WTC11 (cell line): ENCODE results near the gene CCDC12. TPM values are rescaled to one million over a fixed set of nuclear protein-coding genes. Genes with fewer than 3 reads are reported as not detected.

ENCODE experiments used
- ATAC-seq: fragments of 200-7000 bp; cut with Tn5 transposase; 2 replicates; pipeline ENCODE4 v1.10.0; 2021; ENCODE audit warnings: mild to moderate bottlenecking, moderate library complexity
- CTCF ChIA-PET: fragments of 300-600 bp; sonication (Branson Sonifier 250); formaldehyde crosslinking; loops from one replicate; lab custom pipeline; 2021; ENCODE audit warnings: antibody characterized with exemption; lab: Charles Lee
- POLR2A ChIA-PET: fragments of 350-600 bp; sonication (Branson Sonifier 250); formaldehyde crosslinking; loops from one replicate; lab custom pipeline; 2021; ENCODE audit warnings: antibody characterized with exemption; lab: Charles Lee
- DNase-seq: peaks from one replicate; pipeline ENCODE4 v3.0.0; 2021; ENCODE audit warnings: low spot score
- H3K27ac Mint-ChIP-seq: 2 replicates; pipeline ENCODE4 v1.8.0; 2021; ENCODE audit warnings: mixed read lengths
- H3K27me3 Mint-ChIP-seq: 2 replicates; pipeline ENCODE4 v1.8.0; 2021; ENCODE audit warnings: low read depth, mild to moderate bottlenecking, moderate library complexity, mixed read lengths
- H3K36me3 Mint-ChIP-seq: 2 replicates; pipeline ENCODE4 v1.8.0; 2021; ENCODE audit warnings: mixed read lengths
- H3K4me1 Mint-ChIP-seq: 2 replicates; pipeline ENCODE4 v1.8.0; 2022; ENCODE audit warnings: mixed read lengths
- H3K4me3 Mint-ChIP-seq: 2 replicates; pipeline ENCODE4 v1.8.0; 2021; ENCODE audit warnings: mild to moderate bottlenecking, moderate library complexity, mixed read lengths
- H3K9me3 Mint-ChIP-seq: 2 replicates; pipeline ENCODE4 v1.8.0; 2021; ENCODE audit warnings: mixed read lengths
- CBFB ChIP-seq: sonication (generic); formaldehyde crosslinking; IDR thresholded peaks from 2 replicates; pipeline ENCODE4 v1.8.1; 2022; ENCODE audit warnings: mild to moderate bottlenecking, low read depth, missing genetic modification reagents
- CREM ChIP-seq: sonication (generic); formaldehyde crosslinking; IDR thresholded peaks from 2 replicates; pipeline ENCODE4 v1.8.1; 2022; ENCODE audit warnings: mild to moderate bottlenecking, missing genetic modification reagents, moderate library complexity
- EMX1 ChIP-seq: fragments of 250-450 bp; sonication (Bioruptor Pico); IDR thresholded peaks from 2 replicates; pipeline ENCODE4 v1.8.0; 2021; ENCODE audit warnings: mild to moderate bottlenecking
- FOXK1 ChIP-seq: sonication (generic); formaldehyde crosslinking; IDR thresholded peaks from 2 replicates; pipeline ENCODE4 v1.8.0; 2022; ENCODE audit warnings: mild to moderate bottlenecking, moderate library complexity, missing genetic modification reagents
- FOXP1 ChIP-seq: sonication (generic); formaldehyde crosslinking; IDR thresholded peaks from 2 replicates; pipeline ENCODE4 v1.8.0; 2022; ENCODE audit warnings: missing genetic modification reagents, mild to moderate bottlenecking, moderate library complexity, borderline replicate concordance
- GABPB1 ChIP-seq: sonication (generic); formaldehyde crosslinking; IDR thresholded peaks from 2 replicates; pipeline ENCODE4 v1.8.1; 2023; ENCODE audit warnings: mild to moderate bottlenecking, missing genetic modification reagents
- GTF2I ChIP-seq: fragments of 250-450 bp; sonication (Bioruptor Pico); conservative IDR thresholded peaks from 2 replicates; pipeline ENCODE4 v1.4.0; 2021; ENCODE audit warnings: mild to moderate bottlenecking
- NFYB ChIP-seq: sonication (generic); formaldehyde crosslinking; conservative IDR thresholded peaks from 2 replicates; pipeline ENCODE4 v1.8.0; 2022; ENCODE audit warnings: low read depth, missing genetic modification reagents
- NR2C2 ChIP-seq: sonication (generic); formaldehyde crosslinking; IDR thresholded peaks from 2 replicates; pipeline ENCODE4 v1.8.0; 2022; ENCODE audit warnings: mild to moderate bottlenecking, missing genetic modification reagents
- OVOL2 ChIP-seq: fragments of 250-450 bp; sonication (Bioruptor Pico); IDR thresholded peaks from 2 replicates; pipeline ENCODE4 v1.9.0; 2021; ENCODE audit warnings: mild to moderate bottlenecking, borderline replicate concordance
- SMAD3 ChIP-seq: sonication (generic); formaldehyde crosslinking; IDR thresholded peaks from 2 replicates; pipeline ENCODE4 v1.8.0; 2022; ENCODE audit warnings: missing genetic modification reagents, mild to moderate bottlenecking, borderline replicate concordance
- TCF7 ChIP-seq: sonication (generic); formaldehyde crosslinking; IDR thresholded peaks from 2 replicates; pipeline ENCODE4 v1.8.0; 2022; ENCODE audit warnings: mild to moderate bottlenecking, low read depth, missing genetic modification reagents, moderate library complexity
- TP53 ChIP-seq: sonication (generic); formaldehyde crosslinking; IDR thresholded peaks from 2 replicates; pipeline ENCODE4 v1.8.1; 2023; ENCODE audit warnings: mild to moderate bottlenecking, missing genetic modification reagents
- ZNF138 ChIP-seq: sonication (generic); formaldehyde crosslinking; conservative IDR thresholded peaks from 2 replicates; pipeline ENCODE4 v1.8.1; 2022; ENCODE audit warnings: mild to moderate bottlenecking, moderate library complexity, missing genetic modification reagents
- ZNF263 ChIP-seq: sonication (generic); formaldehyde crosslinking; IDR thresholded peaks from 2 replicates; pipeline ENCODE4 v1.8.1; 2022; ENCODE audit warnings: low read depth, mild to moderate bottlenecking, moderate library complexity, missing genetic modification reagents
- ZNF416 ChIP-seq: fragments of 250-450 bp; sonication (Bioruptor Pico); IDR thresholded peaks from 2 replicates; pipeline ENCODE4 v1.9.0; 2021; ENCODE audit warnings: mild to moderate bottlenecking, inconsistent platforms
- total RNA-seq: library from RNA; stranded (reverse); gene quantifications from 3 replicates; pipeline ENCODE4 v1.2.3, GENCODE V29; 2021
- TF ChIP-seq, protein P1 (sequence below): sonication (generic); formaldehyde crosslinking; IDR thresholded peaks from 2 replicates; pipeline ENCODE4 v1.8.0; 2022; ENCODE audit warnings: mild to moderate bottlenecking, missing genetic modification reagents
- TF ChIP-seq, protein P2 (sequence below): sonication (generic); formaldehyde crosslinking; IDR thresholded peaks from 2 replicates; pipeline ENCODE4 v1.8.0; 2023; ENCODE audit warnings: missing genetic modification reagents
- TF ChIP-seq, protein P3 (sequence below): sonication (generic); formaldehyde crosslinking; IDR thresholded peaks from 2 replicates; pipeline ENCODE4 v1.8.1; 2023; ENCODE audit warnings: mild to moderate bottlenecking, moderate library complexity, missing genetic modification reagents
- TF ChIP-seq, protein P4 (sequence below): fragments of 250-450 bp; sonication (Bioruptor Pico); IDR thresholded peaks from 2 replicates; pipeline ENCODE4 v2.1.2; 2022; ENCODE audit warnings: mild to moderate bottlenecking, moderate library complexity
- TF ChIP-seq, protein P5 (sequence below): sonication (generic); formaldehyde crosslinking; IDR thresholded peaks from 2 replicates; pipeline ENCODE4 v1.8.0; 2022; ENCODE audit warnings: mild to moderate bottlenecking, missing genetic modification reagents
- TF ChIP-seq, protein P6 (sequence below): sonication (generic); formaldehyde crosslinking; IDR thresholded peaks from 2 replicates; pipeline ENCODE4 v1.8.1; 2022; ENCODE audit warnings: missing genetic modification reagents, borderline replicate concordance
- TF ChIP-seq, protein P7 (sequence below): fragments of 250-450 bp; sonication (Bioruptor Pico); IDR thresholded peaks from 2 replicates; pipeline ENCODE4 v1.9.0; 2021; ENCODE audit warnings: mild to moderate bottlenecking

The CCDC12 gene
- total RNA-seq, 1 experiment from 2014 or later: 59.1 TPM

DNA sequence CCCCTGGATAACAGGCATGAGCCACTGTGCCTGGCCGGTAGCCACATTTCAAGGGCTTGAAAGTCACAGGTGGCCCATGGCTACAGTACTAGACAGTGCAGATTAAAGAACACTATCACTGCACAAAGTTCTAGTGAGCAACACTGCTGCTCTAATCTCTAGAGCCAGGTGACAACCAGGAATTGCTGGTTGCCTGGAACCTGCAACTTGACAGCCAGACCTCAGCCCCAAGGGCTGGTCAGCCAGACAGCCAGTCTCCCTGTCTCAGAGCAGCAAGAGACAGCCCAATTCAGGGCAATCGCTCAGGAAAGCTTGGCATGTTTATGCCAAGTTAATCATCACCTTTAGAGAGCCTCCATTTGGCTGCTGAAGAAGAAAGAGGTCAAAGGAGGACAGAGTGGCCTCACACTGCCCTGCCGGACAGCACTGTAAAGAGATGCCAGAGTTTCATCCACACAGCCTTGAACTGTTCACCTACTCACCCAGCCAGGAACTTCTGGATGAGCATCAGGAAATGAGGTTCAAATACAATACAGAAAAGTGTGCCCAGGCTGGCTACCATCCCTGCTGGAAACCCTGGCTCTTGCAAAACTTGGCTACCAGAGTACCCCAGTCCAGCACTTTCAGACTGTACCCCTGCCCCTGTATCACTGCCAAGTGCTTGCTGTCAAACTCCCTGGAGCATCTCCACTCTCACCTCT, 6.0 kb downstream of the CCDC12 start:
- Mint-ChIP-seq H3K36me3 (peaks cover 20% of the 10 kb centered on the region), H3K4me1 (peaks cover 28% of the 10 kb centered on the region)

DNA sequence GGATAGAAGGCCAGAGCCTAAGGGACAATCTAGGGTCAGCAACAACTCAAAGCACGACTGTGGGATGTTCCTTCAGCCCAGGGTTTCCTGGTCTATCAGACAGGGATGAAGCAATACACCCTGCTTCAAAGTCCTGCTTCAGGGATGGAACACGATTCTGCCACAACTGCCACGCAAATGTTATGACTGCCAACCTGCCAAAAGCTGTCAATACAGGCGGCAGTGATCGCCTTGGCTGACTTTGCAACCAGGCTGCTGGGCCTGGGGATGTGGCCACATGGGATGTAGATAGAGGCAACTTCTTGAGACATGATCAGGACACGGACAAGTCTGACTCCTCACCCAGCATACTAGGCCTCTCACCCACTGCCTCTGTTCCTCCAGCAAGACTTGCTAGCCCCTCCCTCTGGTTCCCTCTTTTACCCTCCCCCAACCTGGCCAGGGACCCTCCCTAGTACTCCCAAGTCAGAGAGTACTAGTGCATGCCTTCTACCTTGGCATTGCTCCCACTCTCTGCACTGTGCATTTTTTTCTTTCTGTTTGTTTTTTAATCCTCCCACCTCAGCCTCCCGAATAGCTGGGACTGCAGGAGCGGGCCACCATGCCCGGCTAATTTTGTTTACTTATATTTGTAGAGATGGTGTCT, 7.6 kb downstream of the CCDC12 start:
- peaks cover 28% of the 10 kb centered on the region for H3K4me1 Mint-ChIP-seq
- TF ChIP-seq EMX1 (CRISPR knock-in tag): no peak
- TF ChIP-seq, protein P1, sequence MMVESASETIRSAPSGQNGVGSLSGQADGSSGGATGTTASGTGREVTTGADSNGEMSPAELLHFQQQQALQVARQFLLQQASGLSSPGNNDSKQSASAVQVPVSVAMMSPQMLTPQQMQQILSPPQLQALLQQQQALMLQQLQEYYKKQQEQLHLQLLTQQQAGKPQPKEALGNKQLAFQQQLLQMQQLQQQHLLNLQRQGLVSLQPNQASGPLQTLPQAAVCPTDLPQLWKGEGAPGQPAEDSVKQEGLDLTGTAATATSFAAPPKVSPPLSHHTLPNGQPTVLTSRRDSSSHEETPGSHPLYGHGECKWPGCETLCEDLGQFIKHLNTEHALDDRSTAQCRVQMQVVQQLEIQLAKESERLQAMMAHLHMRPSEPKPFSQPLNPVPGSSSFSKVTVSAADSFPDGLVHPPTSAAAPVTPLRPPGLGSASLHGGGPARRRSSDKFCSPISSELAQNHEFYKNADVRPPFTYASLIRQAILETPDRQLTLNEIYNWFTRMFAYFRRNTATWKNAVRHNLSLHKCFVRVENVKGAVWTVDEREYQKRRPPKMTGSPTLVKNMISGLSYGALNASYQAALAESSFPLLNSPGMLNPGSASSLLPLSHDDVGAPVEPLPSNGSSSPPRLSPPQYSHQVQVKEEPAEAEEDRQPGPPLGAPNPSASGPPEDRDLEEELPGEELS: no peak
- TF ChIP-seq SMAD3: no peak
- no peak for TF ChIP-seq TP53 (CRISPR knock-in tag)
- TF ChIP-seq ZNF138 (CRISPR knock-in tag): no peak
- TF ChIP-seq, protein P2, sequence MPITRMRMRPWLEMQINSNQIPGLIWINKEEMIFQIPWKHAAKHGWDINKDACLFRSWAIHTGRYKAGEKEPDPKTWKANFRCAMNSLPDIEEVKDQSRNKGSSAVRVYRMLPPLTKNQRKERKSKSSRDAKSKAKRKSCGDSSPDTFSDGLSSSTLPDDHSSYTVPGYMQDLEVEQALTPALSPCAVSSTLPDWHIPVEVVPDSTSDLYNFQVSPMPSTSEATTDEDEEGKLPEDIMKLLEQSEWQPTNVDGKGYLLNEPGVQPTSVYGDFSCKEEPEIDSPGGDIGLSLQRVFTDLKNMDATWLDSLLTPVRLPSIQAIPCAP (CRISPR knock-in tag): no peak
- TF ChIP-seq GTF2I (CRISPR knock-in tag): no peak
- TF ChIP-seq, protein P3, sequence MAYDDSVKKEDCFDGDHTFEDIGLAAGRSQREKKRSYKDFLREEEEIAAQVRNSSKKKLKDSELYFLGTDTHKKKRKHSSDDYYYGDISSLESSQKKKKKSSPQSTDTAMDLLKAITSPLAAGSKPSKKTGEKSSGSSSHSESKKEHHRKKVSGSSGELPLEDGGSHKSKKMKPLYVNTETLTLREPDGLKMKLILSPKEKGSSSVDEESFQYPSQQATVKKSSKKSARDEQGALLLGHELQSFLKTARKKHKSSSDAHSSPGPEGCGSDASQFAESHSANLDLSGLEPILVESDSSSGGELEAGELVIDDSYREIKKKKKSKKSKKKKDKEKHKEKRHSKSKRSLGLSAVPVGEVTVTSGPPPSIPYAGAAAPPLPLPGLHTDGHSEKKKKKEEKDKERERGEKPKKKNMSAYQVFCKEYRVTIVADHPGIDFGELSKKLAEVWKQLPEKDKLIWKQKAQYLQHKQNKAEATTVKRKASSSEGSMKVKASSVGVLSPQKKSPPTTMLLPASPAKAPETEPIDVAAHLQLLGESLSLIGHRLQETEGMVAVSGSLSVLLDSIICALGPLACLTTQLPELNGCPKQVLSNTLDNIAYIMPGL (CRISPR knock-in tag): no peak
- TF ChIP-seq CBFB: no peak
- TF ChIP-seq FOXP1: no peak
- no peak for TF ChIP-seq OVOL2
- TF ChIP-seq NFYB: no peak
- no peak for TF ChIP-seq TCF7 (CRISPR knock-in tag)
- TF ChIP-seq, protein P4, sequence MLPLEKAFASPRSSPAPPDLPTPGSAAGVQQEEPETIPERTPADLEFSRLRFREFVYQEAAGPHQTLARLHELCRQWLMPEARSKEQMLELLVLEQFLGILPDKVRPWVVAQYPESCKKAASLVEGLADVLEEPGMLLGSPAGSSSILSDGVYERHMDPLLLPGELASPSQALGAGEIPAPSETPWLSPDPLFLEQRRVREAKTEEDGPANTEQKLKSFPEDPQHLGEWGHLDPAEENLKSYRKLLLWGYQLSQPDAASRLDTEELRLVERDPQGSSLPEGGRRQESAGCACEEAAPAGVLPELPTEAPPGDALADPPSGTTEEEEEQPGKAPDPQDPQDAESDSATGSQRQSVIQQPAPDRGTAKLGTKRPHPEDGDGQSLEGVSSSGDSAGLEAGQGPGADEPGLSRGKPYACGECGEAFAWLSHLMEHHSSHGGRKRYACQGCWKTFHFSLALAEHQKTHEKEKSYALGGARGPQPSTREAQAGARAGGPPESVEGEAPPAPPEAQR (CRISPR knock-in tag): no peak
- TF ChIP-seq, protein P5, sequence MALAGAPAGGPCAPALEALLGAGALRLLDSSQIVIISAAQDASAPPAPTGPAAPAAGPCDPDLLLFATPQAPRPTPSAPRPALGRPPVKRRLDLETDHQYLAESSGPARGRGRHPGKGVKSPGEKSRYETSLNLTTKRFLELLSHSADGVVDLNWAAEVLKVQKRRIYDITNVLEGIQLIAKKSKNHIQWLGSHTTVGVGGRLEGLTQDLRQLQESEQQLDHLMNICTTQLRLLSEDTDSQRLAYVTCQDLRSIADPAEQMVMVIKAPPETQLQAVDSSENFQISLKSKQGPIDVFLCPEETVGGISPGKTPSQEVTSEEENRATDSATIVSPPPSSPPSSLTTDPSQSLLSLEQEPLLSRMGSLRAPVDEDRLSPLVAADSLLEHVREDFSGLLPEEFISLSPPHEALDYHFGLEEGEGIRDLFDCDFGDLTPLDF: no peak
- TF ChIP-seq NR2C2 (CRISPR knock-in tag): no peak
- TF ChIP-seq, protein P6, sequence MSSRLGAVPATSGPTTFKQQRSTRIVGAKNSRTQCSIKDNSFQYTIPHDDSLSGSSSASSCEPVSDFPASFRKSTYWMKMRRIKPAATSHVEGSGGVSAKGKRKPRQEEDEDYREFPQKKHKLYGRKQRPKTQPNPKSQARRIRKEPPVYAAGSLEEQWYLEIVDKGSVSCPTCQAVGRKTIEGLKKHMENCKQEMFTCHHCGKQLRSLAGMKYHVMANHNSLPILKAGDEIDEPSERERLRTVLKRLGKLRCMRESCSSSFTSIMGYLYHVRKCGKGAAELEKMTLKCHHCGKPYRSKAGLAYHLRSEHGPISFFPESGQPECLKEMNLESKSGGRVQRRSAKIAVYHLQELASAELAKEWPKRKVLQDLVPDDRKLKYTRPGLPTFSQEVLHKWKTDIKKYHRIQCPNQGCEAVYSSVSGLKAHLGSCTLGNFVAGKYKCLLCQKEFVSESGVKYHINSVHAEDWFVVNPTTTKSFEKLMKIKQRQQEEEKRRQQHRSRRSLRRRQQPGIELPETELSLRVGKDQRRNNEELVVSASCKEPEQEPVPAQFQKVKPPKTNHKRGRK (CRISPR knock-in tag): no peak
- TF ChIP-seq, protein P7, sequence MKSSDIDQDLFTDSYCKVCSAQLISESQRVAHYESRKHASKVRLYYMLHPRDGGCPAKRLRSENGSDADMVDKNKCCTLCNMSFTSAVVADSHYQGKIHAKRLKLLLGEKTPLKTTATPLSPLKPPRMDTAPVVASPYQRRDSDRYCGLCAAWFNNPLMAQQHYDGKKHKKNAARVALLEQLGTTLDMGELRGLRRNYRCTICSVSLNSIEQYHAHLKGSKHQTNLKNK (CRISPR knock-in tag): no peak
- no peak for TF ChIP-seq CREM (CRISPR knock-in tag)
- no peak for TF ChIP-seq FOXK1 (CRISPR knock-in tag)

More for the DNA sequence above, 6.0 kb downstream of the CCDC12 start:
- Mint-ChIP-seq H3K9me3 (no peaks in the 10 kb centered on the region), H3K27ac (0 out of 2 replicates have a peak overlapping the region, but pooled peaks have one; percentile 18), H3K27me3 (no peaks in the 10 kb centered on the region), H3K4me3 (no peak overlapping the region)
- ATAC-seq (no peak), DNase-seq (no peak)
- ChIA-PET POLR2A (interaction anchor here (0.7 kb wide), 1 partner anchor 72 kb away, joined by 4 read pairs; no protein-coding TSS in a partner anchor), CTCF (interaction anchor here (3.0 kb wide), 1 partner anchor 28 kb away, joined by 8 read pairs; no protein-coding TSS in a partner anchor)
- no peak for TF ChIP-seq ZNF416 (CRISPR knock-in tag)
- TF ChIP-seq ZNF263 (CRISPR knock-in tag): no peak
- TF ChIP-seq GABPB1 (CRISPR knock-in tag): peak; percentile 8; the same call in 1 of the 2 replicates

More for the DNA sequence above, 7.6 kb downstream of the CCDC12 start:
- ChIA-PET CTCF (interaction anchor here (0.6 to 3.0 kb wide), 3 partner anchors 29 to 122 kb away, joined by 3 to 8 read pairs (median 3); no protein-coding TSS in a partner anchor), POLR2A (no interaction called here)
- Mint-ChIP-seq H3K9me3 (no peaks in the 10 kb centered on the region), H3K36me3 (peaks cover 23% of the 10 kb centered on the region), H3K4me3 (no peak overlapping the region), H3K27me3 (no peaks in the 10 kb centered on the region), H3K27ac (no peak overlapping the region; the same call in 1 of the 2 replicates)
- no peak for DNase-seq
- no peak for ATAC-seq
